ENCODE measurements around the gene ZNF579.

GRCh38 chr19:55527197-55528029, 53.2 kb downstream of the ZNF579 start:
- TF ChIP-seq CTCF (IDR thresholded peaks at IDR 0.05; ENCODE audit: low read depth, low read length, poor library complexity, severe bottlenecking) (no peak), EZH2phosphoT487 (IDR thresholded peaks at IDR 0.05; ENCODE audit: borderline replicate concordance, low read length) (no peak)
